ENCODE measurements around the gene C14orf132.
A peak's percentile ranks its signal among the peaks of the same experiment; 100 is the strongest.

Gene C14orf132

GRCh38 chr14:96102081-96102856 lies 63.1 kb downstream of the C14orf132 start:
- DNase-seq = no peak

DNA sequence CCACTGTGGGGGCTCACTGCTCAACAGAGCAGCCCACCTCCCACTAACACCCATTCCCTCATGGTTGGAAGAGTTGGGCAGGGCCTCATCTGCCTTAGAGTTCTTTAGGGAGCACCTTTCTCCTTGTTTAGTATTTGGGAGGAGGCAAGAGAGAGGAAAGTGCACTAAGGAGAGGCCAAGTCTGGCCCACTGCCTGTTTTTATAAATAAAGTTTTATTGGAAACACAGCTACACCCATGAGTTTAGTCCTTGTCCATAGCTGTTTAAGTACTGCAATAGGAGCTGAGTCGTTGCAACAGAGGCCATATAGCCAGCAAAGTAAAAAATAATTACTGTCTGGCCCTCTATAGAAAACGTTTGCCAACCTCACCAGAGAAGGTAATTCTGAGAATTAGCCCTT lies 63.9 kb downstream of the C14orf132 start:
- no peak for DNase-seq

DNA sequence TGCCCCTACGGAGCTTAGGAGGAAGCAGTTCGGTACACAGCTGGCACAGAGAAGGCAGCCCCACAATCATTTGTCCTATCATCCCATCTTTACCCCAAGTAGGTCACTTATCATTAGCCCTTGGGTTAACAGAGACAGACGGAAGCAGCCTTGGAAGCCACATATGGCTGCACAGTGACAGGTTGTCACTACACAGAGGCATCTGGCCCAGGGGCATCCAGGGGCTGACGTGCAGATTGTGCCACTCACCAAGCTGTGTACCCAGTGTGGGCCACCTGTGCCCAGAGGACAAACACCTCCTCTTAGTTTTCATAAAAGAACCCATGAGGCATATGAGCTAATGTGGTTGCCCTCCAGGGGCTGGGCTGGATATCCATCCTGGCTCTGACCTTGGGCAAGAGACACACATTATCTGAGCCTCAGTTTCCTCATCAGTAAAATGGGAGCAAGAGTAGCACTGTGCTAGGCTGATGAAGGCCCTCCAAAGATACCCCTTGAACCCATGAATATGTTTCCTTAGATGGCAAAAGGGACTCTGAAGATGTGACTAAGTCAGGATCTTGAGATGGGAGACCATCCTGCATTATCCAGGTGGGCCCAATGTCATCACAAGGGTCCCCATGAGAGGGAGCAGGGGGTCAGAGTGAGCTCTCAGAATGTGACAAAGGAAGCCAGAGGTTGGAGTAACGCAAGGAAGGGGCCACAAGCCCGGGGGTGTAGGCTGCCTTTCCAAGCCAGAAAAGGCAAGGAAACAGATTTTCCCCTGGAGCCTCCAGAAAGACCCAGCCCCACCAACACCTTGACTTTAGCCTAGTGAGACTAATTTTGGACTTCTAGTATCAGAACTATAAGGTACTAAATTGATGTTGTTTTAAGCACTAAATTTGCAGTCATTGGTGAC lies 64.6 kb downstream of the C14orf132 start:
- DNase-seq = no peak

GRCh38 chr14:96104469-96105057 lies 65.4 kb downstream of the C14orf132 start:
- DNase-seq = peak in 1 of 2 experiments; percentile 12

DNA sequence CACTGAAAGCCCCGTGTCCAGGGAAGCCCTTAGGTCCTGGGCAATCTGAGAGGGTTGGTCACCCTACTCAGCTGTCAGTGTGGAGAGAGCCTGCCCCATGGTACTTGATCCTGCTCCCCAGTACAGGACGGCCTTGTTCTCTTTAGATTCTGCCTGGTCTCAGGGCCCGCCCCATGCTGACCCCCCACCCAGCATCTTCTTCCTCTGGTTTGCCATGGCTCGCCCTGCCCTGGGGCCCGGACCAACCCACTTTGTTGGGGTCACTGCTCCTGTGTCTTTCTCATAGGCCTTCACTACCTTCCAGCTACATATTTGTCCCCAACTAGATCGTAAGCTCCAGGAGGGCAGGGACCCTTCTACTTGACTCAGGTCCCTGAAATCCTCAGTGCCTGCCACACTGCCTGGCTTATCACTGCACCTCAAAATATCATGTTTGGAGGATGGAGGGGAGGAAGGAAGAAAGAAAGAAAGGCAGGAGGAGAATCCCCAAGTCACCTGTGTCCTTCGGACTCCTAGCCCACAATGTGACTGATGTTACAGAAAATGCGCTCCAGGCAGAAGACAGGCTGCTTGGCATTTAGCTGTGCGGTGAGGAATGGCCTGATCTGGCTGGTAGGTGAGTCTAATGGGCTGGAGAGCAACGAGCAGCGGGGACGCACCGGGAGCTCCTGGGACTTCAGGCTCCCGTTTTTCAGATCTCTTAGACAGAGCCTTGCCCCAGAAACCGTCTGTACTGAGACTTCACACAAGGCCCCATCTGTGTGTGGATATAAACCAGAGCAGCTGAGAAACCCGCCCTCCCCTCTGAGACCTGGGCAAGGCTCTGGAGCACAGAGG lies 66.1 kb downstream of the C14orf132 start:
- DNase-seq = no peak

GRCh38 chr14:96105926-96106441 lies 66.8 kb downstream of the C14orf132 start:
- no peak for DNase-seq

GRCh38 chr14:96106891-96107290 lies 67.7 kb downstream of the C14orf132 start:
- DNase-seq = no peak

DNA sequence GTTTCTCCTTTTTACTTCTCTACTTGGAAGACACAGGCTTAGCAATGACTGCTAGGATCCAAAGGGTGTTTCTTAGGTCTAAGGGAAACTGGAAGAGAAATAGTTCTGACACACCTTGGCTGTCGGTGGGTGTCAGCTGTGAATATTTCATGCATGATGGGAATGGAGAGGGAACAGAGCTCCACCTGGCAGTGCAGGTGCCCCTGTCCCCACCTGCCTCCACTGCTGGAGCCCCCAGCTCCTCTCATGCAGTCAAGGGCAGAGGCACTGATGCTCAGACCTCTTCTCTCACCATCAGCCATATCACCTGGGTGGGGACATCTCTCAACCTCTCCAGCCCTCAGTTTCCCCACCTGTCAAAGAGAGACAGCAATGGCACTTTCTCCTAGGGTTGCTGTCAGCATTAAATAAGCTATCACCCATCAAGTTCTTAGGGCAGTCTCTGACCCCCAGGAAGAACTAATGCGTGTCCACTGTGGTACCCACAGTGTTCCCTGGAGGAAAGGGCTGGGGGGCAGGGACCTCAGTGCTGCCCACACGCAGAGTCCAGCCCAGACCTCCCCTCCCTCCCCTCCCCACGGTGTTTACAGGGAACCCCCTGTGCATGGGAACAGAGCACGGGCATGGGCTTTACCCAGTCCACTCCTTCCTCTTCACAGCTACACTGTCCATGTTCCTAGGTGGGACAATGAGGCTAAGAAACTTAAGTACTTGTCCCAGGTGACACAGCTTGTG lies 69.1 kb downstream of the C14orf132 start:
- DNase-seq = no peak

DNA sequence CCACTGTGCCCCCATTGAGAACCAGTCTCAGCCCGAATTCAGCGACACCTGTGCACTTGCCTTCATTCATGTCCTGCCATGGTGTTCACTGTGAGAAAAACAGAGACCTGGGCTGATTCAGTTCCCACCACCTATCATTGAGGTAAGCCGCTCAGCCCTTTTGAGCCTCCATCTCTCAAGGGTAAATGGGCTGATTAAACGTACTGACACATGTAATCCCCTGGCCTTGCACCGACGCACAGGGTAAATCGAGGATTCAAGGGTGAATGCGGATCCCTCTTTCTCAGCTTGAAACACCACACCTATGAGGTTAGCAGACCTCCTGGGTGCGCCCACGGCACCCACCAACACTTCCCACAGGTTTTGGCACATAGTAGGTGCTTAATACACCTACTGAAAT lies 69.7 kb downstream of the C14orf132 start:
- no peak for DNase-seq

- DNase-seq = no peak
These were observed 70.6 kb downstream of the C14orf132 start for GRCh38 chr14:96109596-96110355.

DNA sequence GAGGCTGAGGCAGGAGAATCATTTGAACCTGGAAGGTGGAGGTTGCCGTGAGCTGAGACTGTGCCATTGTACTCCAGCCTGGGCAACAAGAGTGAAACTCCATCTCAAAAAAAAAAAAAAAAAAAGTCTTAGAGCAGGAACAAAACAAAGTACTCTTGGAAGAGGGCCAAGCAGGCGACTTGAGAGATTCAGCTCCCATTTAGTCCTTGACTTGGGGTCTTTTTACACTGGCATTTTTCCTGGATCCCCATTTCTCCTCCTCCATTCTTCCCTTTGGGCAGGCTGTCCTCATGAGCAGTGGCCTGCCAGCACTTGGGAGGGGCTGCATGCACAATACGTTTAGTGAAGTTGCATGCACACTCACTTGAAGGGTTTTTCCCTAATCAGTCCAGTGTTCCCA lies 72.9 kb downstream of the C14orf132 start:
- DNase-seq = no peak

DNA sequence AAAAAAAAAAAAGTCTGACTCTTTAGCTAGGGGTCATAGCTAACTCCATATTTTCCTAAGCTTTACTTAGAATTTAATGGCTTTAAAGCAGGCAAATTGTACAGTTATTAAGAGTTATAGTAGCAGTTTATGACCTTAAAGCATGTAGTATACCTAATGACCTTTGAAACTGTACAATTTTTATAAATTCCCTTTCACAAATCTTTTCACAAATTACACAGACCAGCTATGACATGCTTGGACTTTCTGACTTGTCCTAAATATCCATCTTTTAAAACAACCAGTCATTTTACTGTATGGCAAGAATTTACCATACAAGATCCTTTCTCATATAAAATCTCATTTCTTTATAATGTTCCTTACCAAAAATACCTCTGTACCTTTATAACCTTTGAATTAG lies 74.8 kb downstream of the C14orf132 start:
- no peak for DNase-seq

- no peak for DNase-seq
These were observed 78.1 kb downstream of the C14orf132 start for GRCh38 chr14:96117101-96117897.

GRCh38 chr14:96117960-96118359 lies 78.8 kb downstream of the C14orf132 start:
- DNase-seq = no peak

- DNase-seq = no peak
These were observed 79.2 kb downstream of the C14orf132 start for GRCh38 chr14:96118391-96118790.

DNA sequence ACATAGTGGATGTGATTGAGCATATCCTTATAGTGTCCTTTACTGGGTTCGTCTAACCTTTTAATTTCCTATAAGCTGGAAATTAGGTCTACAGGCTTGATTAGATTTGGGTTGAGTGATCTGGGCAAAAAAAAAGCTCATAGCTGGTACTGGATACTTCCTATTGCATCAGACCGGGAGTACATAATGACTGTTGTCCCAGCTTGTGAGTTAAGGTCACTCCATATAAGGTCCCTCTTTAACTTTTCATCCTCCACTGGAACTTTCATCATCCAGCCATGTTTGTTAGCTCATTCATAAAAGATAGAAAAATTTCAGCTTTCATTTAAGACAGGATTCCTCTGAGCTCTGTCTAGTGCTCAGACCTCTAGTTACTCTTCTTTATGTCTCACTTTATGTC lies 80.8 kb downstream of the C14orf132 start:
- DNase-seq = no peak

GRCh38 chr14:96120392-96120791 lies 81.2 kb downstream of the C14orf132 start:
- no peak for DNase-seq

GRCh38 chr14:96120941-96121340 lies 81.8 kb downstream of the C14orf132 start:
- DNase-seq = no peak

DNA sequence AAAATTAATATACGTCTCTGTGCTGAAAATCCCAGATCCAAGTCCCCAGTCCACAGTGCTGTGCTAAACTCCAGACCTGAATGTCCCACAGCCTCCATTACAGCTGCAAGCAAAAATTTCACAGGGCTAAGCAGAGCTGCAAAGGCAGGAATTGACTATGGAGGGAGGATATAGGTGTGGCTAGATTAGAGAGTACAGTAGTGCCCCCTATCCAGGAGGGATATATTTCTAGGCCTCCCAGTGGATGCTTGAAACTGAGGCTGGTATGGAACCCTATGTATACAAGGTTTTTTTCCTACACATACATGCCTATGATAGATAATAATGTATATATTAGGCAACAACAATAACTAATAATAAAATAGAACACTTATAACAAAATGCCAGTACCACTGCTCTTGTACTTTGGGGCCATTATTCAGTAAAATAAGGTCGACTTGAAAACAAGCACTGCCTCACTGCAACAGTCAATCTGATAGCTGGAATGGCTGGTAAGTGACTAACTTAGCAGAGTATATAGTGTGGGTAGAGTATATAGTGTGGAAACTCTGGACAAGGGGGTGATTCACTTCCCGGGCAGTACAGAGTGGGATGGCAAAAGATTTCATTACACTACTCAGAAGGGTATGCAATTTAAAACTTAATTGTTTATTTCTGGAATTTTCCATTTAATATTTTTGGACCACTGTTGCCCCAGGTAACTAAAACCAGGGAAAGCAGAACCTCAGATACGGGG lies 82.7 kb downstream of the C14orf132 start:
- DNase-seq = no peak
